CD4-positive, alpha-beta T cell treated with Interleukin-4 for 1 hour (primary cell): ENCODE results near the gene RCBTB1.
A peak's percentile ranks its signal among the peaks of the same experiment; 100 is the strongest.
"Not testable (repeated sequence)": the region's sequence is repeated elsewhere in the genome, so short reads cannot be mapped to it uniquely, and the experiment has no call there.

Source experiments
- DNase-seq, 2 donors: peaks; one replicate each; pipeline ENCODE4 v3.0.0-alpha.2; 2020 to 2022

RCBTB1 gene

GRCh38 chr13:49602615-49603014 is 17.3 kb upstream of the RCBTB1 start:
- not testable (repeated sequence) for DNase-seq

DNA sequence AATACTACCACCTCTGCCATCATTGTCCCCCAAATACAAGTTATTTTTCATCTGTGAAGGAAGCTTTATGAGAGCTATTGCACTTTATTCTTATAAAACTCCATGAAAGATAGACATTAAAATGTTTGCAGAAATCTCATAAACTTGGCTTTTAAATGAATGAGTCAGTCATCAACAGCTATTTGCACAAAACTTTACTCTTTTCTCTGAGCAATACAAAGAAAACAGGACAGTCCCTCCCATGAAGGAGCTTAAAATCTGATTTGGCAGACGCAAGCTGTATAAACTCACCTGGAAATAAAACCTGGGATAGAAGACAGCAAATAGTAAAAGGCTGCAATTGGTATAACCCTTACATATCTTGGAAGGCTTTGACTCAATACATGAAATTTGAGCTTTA is 16.6 kb upstream of the RCBTB1 start:
- DNase-seq: no peak

- no peak for DNase-seq
These were observed 11.8 kb upstream of the RCBTB1 start for GRCh38 chr13:49597043-49597641.

GRCh38 chr13:49596221-49596620 is 10.9 kb upstream of the RCBTB1 start:
- DNase-seq: no peak

DNA sequence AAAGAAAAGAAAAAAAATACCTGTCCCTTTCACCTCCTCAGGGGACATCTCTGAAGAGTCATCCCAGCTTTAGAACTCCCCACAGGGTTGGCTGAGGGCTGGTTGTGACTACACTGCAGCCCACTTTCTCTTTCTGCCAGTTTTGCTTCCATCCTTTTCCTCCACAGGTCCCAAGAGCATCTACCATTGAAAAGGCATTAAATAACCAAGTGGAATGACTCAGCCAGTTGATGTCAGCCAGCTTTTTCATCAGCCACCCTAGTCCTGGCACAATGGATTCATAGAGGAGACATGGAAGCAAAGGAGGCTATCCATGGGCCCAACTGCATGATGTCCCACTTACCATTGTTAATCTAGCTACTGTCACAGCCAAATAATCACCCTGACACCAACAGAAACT is 9.2 kb upstream of the RCBTB1 start:
- no peak for DNase-seq

GRCh38 chr13:49593876-49594275 is 8.5 kb upstream of the RCBTB1 start:
- not testable (repeated sequence) for DNase-seq

- DNase-seq: not testable (repeated sequence)
These were observed 5.4 kb upstream of the RCBTB1 start for GRCh38 chr13:49590714-49591113.

GRCh38 chr13:49587311-49587847 is 2.0 kb upstream of the RCBTB1 start:
- DNase-seq: no peak

DNA sequence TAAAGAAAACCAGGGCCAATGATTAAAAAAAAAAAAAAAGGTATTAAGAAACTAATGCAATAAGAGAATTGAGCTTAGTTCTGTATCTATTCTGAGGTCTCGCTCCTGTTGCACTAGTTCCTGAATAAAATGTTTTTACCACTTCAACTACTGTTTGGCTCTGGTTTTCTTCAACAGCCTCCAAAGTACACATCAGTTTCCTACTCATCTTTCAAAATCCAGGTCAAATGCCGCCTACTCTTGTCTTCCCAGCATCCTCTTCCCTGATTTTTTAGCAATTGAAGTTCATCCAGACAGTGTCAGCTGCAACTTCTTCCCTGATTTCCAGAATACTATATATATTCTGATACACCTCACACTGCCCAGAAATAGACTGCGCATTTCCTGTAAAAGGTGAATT is 1.4 kb upstream of the RCBTB1 start:
- no peak for DNase-seq

GRCh38 chr13:49584771-49585182 is 581 bp downstream of the RCBTB1 start:
- DNase-seq: peak in 1 of 2 donors; percentile 11

DNA sequence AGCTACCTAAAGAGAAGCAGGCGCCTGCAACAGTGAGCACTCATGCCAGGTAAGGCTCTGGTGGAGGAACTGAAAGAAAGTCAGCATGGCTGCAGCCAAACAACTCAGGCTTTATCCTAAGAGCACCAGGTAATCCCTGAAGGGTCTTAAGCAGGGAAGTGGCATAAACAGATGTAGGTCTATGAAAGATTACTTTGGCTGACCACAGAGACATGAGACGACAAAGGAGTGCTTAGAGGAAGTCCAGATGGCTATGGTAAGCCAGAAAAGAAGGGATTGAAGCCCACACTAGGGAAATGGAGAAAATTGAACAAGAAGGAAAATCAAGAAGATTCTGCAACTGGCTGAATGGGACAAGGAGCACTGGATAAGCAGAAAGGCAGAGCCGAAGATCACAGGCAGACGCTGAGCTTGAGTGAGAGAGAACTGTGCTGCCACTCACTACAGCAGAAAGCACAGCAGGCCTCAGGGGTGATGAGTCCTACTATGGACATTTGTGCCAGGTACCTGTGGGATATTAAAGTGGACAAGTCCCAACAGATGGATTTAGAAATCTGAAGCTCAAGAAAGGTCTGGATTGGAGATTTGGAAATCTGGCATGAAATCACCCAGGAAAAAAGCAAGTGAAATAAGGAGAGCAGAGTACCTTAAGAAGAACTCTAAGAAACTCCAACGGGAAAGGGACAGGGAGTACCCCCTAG is 4.2 kb downstream of the RCBTB1 start:
- no peak for DNase-seq

DNA sequence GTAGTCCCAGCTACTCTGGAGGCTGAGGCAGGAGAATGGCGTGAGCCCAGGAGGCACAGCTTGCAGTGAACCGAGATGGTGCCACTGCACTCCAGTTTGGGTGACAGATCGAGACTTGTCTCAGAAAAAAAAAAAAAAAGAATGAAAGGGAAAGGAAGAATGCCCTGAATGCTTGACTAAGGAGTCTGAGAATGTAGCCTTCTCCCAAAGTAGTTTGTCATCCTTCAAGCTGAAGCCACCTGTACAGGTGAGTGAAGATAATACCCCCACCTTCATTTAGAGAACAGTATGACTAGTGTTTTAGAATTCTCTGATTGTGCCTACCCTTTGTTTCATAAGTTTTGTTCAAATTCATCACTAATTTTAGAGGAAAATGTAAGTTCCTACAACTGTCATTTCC is 5.9 kb downstream of the RCBTB1 start:
- no peak for DNase-seq

DNA sequence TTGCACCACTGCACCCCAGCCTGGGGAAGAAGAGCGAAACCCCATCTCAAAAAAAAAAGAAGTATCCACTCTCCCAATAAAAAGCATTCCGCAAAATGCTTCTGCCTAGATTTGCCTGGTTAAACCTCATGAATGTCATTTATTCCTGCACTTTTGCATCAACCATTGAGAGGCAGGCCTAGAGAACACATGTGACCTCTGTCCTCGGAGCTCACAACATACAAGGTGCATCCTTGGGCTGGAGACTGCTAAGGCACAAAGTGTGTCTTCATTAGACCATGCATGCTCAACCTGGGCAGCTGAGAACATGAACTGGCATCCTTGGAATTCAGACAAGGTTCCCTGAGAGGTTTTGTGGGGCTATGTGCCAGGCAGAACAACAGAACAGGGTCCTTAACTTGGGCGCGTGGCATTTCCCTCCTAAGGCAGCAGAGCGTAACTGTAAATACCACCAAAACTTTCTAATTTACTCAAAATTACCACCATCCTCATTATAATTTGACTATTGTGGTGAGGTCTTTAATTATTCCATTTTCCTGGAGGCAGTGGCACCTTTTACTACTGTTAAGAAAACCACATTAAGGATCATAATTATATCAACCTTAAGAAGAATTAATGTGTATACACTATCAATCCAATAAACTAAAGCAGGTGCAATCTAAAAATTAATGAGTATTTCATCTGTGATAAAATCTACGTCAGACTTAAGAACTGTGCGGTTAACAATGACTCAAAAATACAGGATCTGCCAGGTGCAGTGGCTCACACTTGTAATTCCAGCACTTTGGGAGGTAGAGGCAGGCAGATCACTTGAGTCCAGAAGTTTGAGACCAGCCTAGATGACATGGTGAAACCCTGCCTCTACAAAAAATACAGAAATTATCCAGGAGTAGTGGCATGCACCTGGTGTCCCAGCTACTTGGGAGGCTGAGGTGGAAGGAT is 13.8 kb downstream of the RCBTB1 start:
- no peak for DNase-seq

DNA sequence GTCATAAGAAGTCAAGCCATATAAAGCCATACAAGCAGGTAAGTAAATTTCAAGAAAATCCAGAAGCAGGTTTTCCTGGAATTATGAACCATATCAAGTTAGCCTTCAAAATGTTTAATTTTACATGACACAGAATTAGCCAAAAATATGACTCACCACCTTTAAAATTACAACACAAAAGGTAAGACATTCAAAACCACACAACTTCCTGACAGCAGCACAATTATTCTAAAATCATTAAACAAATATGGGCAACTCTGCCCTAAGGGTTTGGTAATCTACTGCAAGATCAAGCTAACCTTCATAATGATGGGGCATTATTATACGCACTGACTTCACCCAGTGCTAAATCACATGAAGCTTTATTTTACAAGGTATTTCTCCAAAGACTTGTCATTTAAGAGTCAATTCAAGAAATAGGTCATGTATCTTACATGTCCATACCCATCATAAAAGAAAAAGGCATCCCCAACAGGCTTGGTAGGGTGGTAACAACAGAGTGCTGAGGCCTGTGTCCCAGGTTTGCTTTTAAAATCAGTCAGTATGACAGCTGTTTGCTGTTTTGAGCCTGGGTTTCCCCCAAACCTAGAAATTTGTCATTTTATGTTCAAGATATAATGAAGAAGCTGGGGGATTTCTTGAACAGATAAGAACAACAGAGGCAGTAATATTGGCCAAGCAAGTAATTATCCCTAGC is 15.2 kb downstream of the RCBTB1 start:
- DNase-seq: peak in 1 of 2 donors; percentile 31

DNA sequence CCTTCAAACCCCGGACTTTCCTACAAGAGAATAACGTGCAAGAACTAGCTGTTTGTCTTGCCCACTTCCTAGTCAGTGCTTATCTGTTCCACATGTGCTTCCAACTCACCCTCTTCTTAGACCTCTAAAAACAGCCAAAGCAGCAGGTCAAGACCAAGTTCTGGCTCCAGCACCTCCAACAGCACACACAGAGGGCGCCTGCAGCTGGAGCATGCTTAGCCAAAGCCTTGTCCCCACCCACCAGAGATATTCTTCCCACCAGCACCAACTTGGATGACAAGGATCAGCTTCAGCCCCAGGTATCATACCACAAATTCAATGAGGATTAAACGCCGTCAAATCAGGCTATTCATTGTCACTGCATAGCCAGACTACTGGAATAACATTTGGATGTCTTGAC is 17.9 kb downstream of the RCBTB1 start:
- DNase-seq: no peak

GRCh38 chr13:49566461-49566860 is 18.9 kb downstream of the RCBTB1 start:
- DNase-seq: no peak

DNA sequence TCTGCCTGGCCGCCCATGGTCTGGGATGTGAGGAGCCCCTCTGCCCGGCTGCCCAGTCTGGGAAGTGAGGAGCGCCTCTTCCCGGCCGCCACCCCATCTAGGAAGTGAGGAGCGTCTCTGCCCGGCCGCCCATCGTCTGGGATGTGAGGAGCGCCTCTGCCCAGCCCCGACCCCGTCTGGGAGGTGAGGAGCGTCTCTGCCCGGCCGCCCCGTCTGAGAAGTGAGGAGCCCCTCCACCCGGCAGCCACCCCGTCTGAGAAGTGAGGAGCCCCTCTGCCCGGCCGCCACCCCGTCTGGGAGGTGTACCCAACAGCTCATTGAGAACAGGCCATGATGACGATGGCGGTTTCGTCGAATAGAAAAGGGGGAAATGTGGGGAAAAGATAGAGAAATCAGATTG is 19.9 kb downstream of the RCBTB1 start:
- DNase-seq: not testable (repeated sequence)

DNA sequence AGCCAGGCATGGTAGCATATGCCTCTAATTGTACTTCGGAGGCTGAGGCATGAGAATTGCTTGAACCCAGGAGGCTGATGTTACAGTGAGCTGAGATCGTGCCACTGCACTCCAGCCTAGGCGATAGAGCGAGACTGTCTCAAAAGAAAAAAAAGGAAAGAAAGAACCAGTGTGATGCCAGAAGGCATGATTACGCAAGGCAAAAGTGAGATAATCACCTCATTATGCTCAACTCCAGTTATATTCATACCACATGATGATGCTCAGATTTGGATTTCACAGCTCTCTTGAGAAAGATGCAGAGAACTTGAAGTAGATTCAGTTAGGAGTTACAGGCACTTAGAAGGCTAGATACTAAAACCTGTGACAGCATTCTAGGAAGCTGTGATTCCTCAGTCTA is 21.8 kb downstream of the RCBTB1 start:
- DNase-seq: no peak

GRCh38 chr13:49561062-49561410 is 24.3 kb downstream of the RCBTB1 start:
- no peak for DNase-seq

DNA sequence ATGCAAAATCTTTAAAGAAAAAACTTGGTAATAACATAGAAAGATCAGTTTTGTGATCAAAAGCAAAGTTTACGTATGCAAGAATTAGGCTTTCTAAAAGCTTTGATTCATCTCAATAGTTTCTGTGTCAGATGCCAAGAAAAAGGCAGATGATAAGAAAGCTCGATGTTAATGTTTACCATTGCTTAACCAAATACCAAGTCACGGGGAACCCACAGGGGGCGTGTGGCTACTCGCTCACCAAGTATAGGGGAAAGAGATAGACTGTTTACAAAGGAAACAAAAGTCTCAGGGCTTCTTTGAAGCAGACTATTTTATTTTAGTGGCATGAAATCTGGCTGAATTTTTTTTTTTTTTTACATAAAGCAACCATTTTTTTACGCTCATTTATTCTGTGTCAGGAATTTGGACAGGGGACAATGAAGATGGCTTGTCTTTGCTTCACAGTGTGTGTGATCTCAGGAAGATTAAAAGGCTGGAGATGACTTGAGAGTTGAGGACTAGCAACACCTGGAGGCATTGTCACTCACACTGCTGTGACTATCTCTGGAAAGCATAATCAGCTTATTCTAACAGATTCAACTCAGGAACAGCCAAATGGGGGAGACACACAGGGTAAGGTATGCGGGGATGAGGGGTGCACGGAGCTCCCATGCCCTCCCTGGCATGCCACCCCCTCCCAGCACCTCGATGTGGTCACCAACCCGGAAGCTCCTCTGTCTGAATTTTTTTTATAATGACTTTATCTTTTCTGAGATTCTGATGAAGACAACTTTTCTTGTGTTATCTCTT is 24.9 kb downstream of the RCBTB1 start:
- no peak for DNase-seq

GRCh38 chr13:49559006-49559405 is 26.4 kb downstream of the RCBTB1 start:
- DNase-seq: no peak

DNA sequence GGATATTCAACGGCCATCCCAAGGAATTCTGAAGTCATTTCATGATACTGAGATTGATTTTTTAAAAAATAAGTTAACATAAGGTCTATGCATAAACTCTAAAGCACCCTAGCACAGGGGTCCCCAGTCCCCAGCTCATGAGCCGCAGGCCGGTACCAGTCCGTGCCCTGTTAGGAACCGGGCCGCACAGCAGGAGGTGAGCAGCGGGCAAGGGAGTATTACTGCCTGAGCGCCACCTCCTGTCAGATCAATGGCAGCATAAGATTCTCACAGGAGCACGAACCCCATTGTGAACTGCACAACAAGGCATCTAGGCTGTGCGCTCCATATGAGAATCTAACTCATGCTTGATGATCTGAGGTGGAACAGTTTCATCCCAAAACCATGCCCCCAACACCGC is 31.0 kb downstream of the RCBTB1 start:
- no peak for DNase-seq
